Measurements from ENCODE around the gene OR6N1. TPM values are rescaled to one million over a fixed set of nuclear protein-coding genes. Genes with fewer than 3 reads are reported as not detected.

Gene OR6N1
- total and polyA plus RNA-seq, 3 donors from 2014 or later: 1.0 TPM; not detected in 2

DNA sequence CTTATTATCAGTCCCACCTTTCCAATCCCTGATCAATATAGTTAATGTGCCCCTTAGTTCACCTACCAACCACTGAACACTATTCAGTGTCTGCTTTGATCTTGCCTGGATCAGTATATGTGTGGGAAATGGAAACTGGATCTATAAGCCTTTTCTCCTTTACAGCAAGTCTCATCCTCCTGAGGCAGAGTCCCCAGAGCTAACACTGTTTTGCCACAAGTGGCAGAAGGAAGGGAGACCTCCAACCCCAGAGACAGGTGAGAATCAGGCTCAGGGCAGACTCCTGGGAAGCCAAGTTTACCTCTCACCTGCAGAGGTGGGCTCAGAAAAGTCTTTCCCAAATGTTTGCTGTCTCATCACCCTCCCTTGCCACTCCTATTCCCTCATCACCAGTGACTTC, 9.1 kb upstream of the OR6N1 start, which contains the start of gene OR6N2:
OR6N2 (minus strand) TSS at position 101 of the 400 bp plus-strand sequence. CDS start 3,569 bp downstream, outside the sequence.
- Histone ChIP-seq H3K9me3 (no peaks in the 10 kb centered on the region), H3K36me3 (ENCODE audit: low read depth, missing control alignments) (no peaks in the 10 kb centered on the region), H3K4me1 (no peaks in the 10 kb centered on the region), H3K27me3 (no peaks in the 10 kb centered on the region), H3K27ac (no peak within 1 kb of the TSS), H3K4me3 (no peak within 1 kb of the TSS)
- no peak for DNase-seq
- no peak for TF ChIP-seq POLR2A (IDR thresholded peaks at IDR 0.05)
- TF ChIP-seq, protein P1, sequence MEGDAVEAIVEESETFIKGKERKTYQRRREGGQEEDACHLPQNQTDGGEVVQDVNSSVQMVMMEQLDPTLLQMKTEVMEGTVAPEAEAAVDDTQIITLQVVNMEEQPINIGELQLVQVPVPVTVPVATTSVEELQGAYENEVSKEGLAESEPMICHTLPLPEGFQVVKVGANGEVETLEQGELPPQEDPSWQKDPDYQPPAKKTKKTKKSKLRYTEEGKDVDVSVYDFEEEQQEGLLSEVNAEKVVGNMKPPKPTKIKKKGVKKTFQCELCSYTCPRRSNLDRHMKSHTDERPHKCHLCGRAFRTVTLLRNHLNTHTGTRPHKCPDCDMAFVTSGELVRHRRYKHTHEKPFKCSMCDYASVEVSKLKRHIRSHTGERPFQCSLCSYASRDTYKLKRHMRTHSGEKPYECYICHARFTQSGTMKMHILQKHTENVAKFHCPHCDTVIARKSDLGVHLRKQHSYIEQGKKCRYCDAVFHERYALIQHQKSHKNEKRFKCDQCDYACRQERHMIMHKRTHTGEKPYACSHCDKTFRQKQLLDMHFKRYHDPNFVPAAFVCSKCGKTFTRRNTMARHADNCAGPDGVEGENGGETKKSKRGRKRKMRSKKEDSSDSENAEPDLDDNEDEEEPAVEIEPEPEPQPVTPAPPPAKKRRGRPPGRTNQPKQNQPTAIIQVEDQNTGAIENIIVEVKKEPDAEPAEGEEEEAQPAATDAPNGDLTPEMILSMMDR (IDR thresholded peaks at IDR 0.05): no peak
- intact Hi-C loops (cut with DNase I; ENCODE audit: low total_unique reads): no loop called here

DNA sequence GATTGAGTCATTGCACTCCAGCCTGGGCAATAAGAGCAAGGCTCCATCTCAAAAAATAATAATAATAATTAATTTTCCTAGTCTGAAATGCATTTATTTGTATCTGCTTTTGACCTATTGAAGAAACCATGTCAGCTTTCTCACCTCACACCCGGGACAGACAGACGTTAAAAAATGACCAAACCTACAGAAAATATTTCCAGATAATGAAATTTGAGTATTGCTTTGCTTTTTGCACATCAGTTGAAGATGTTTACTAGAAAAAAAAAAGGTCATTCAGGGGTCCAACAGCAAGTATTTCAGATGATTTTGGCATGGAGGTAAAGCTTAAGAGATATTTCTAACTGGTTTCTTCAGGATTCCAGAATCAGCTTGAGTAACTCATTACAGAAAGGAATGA, 17.6 kb downstream of the OR6N1 start, which contains the start of gene OR6K6:
OR6K6 (plus strand) TSS at position 301 of the 400 bp plus-strand sequence. CDS start 168 bp downstream, outside the sequence.
- H3K36me3 ChIP-seq (ENCODE audit: low read depth, missing control alignments): no peaks in the 10 kb centered on the region
- H3K27me3 ChIP-seq: no peaks in the 10 kb centered on the region
- DNase-seq: no peak
- H3K4me3 ChIP-seq: no peak within 1 kb of the TSS
- 86 to 90% methylated on average over 2 of the region's 2 CpGs for WGBS, 2 donors
- no peaks in the 10 kb centered on the region for H3K4me1 ChIP-seq
- H3K27ac ChIP-seq: no peak within 1 kb of the TSS
- intact Hi-C loops (cut with DNase I; ENCODE audit: low total_unique reads): no loop called here
- H3K9me3 ChIP-seq: no peaks in the 10 kb centered on the region
- no peak for TF ChIP-seq POLR2A (IDR thresholded peaks at IDR 0.05)
- TF ChIP-seq, protein P1 (IDR thresholded peaks at IDR 0.05): no peak

DNA sequence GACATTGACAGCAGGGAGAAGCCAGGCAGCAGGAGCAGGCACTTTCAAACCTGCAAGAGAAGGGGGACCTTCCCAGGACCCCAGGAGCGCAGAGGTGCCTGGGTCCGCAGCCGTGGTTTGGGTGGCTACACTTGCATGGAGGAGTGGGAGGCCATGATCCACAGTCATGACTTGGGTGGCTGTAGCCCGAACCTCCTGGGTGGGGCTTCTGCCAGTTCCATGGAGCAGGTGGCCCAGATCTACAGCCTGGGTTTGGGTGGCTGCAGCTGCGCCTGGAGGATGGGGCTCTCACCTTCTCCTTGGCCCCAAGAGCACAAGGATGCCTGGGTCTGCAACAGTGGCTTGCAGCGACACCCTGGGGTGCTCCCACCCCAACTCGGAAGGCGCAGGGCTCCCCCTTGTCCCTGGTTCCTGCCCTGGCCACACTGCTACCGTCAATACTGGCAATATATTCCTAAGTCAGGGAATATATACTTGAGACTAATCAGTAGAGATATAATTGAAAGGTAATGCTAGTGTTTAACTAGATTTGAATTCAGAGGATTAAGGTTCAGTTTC, 19.8 kb downstream of the OR6N1 start:
- no peak for DNase-seq
- WGBS, 2 donors: 93 to 97% methylated on average over 4 to 9 of the region's 9 CpGs
- H3K4me1 ChIP-seq: no peaks in the 10 kb centered on the region
- no peak for TF ChIP-seq POLR2A (IDR thresholded peaks at IDR 0.05)
- TF ChIP-seq, protein P1 (IDR thresholded peaks at IDR 0.05): no peak
- no peak overlapping the region for H3K27ac ChIP-seq
- intact Hi-C loops (cut with DNase I; ENCODE audit: low total_unique reads): no loop called here
- no peaks in the 10 kb centered on the region for H3K36me3 ChIP-seq (ENCODE audit: low read depth, missing control alignments)
- no peaks in the 10 kb centered on the region for H3K9me3 ChIP-seq
- H3K27me3 ChIP-seq: no peaks in the 10 kb centered on the region
- H3K4me3 ChIP-seq: no peak overlapping the region

DNA sequence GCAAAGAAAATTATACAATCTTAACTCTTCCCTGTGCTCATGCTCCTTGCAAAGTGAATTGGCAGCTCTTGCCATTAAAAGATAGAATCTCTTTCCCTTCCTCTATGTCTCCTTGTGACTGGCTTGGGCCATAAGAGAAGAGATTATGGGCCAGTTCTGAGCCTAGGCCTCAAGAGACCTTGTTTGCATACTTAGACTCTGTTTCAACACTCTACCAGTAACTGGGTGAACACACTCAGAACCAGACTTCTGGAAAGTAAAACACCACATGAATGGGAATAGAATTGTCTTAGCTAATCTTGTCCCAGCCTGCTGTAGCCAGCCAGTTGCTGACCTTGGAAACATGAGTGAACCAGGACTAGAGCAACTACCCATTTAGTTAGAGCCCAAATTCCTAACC, 36.1 kb downstream of the OR6N1 start:
- intact Hi-C loops (cut with DNase I; ENCODE audit: low total_unique reads): no loop called here
- Histone ChIP-seq H3K9me3 (no peaks in the 10 kb centered on the region), H3K4me3 (no peak overlapping the region), H3K4me1 (no peaks in the 10 kb centered on the region), H3K36me3 (ENCODE audit: low read depth, missing control alignments) (no peaks in the 10 kb centered on the region), H3K27me3 (no peaks in the 10 kb centered on the region), H3K27ac (no peak overlapping the region)
- no peak for DNase-seq
- TF ChIP-seq, protein P1 (IDR thresholded peaks at IDR 0.05): no peak
- no peak for TF ChIP-seq POLR2A (IDR thresholded peaks at IDR 0.05)

DNA sequence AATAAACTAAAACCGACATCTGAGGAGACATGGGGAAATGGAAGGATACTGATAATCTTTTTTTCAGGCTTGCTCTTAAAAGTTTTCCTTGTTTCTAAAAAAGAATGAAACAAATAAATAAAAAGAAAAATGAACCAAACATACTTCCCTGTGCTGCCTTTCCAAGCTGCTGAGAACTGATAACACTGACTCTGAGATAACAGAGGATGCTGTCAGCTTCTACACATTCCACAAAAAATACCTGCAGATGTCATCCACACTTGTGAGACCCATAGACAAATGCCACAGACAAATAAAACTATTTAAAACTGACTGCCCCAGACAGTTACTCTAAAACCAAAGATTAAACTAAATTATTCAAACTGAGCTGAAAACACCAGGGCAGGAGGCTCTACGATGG, 39.5 kb downstream of the OR6N1 start:
- TF ChIP-seq, protein P1 (IDR thresholded peaks at IDR 0.05): no peak
- TF ChIP-seq POLR2A (IDR thresholded peaks at IDR 0.05): no peak
- DNase-seq: no peak
- Histone ChIP-seq H3K27ac (no peak overlapping the region), H3K4me3 (no peak overlapping the region), H3K36me3 (ENCODE audit: low read depth, missing control alignments) (no peaks in the 10 kb centered on the region), H3K4me1 (no peaks in the 10 kb centered on the region), H3K27me3 (no peaks in the 10 kb centered on the region), H3K9me3 (no peaks in the 10 kb centered on the region)
- intact Hi-C loops (cut with DNase I; ENCODE audit: low total_unique reads): no loop called here
- whole genome bisulfite sequencing, 2 donors: 63 to 77% methylated on average over 2 of the region's 2 CpGs

Data from testis (tissue), 3 donors.